H1 (cell line): Measurements from ENCODE around the gene SLC24A3. TPM values are rescaled to one million over a fixed set of nuclear protein-coding genes. Genes with fewer than 3 reads are reported as not detected.

Experiments used
- CTCF ChIA-PET: fragments of 300-600 bp; sonication (Branson Sonifier 250); formaldehyde crosslinking; loops from one replicate; lab custom pipeline; 2021; ENCODE audit not compliant: partially characterized antibody; lab: Charles Lee
- POLR2A ChIA-PET: fragments of 300-600 bp; sonication (Branson Sonifier 250); formaldehyde crosslinking; loops from one replicate; lab custom pipeline; 2021; ENCODE audit warnings: inconsistent platforms; ENCODE audit not compliant: partially characterized antibody; lab: Charles Lee
- DNase-seq, 2 experiments: peaks; one replicate each; pipeline versions ENCODE4 v3.0.0 to v3.0.0-alpha.2; 2010 to 2022; ENCODE audit warnings: low spot score in 2 of 2, low read depth in 1 of 2, mixed read lengths in 1 of 2
- FAIRE-seq: peaks from 2 replicates; lab custom pipeline; 2011; peaks lifted over from hg19 to GRCh38; lab: Jason Lieb, UNC
- H2AFZ ChIP-seq: 2 replicates; pipeline ENCODE4 v1.8.1; 2012; ENCODE audit warnings: low read length, inconsistent platforms
- H2AK5ac ChIP-seq: 2 replicates; pipeline ENCODE4 v1.6.1; 2013; ENCODE audit warnings: low read depth, low read length
- H2BK120ac ChIP-seq: replicated peaks from 2 replicates; pipeline ENCODE3; 2013; ENCODE audit warnings: low read depth, low read length, inconsistent platforms
- H2BK12ac ChIP-seq: 2 replicates; pipeline ENCODE4 v1.6.1; 2013; ENCODE audit warnings: low read depth, low read length
- H2BK15ac ChIP-seq: 2 replicates; pipeline ENCODE4 v1.6.1; 2013; ENCODE audit warnings: low read length
- H2BK20ac ChIP-seq: 2 replicates; pipeline ENCODE4 v1.6.1; 2013; ENCODE audit warnings: low read length
- H2BK5ac ChIP-seq: 2 replicates; pipeline ENCODE4 v1.6.1; 2013; ENCODE audit warnings: low read depth, low read length
- H3K14ac ChIP-seq: 2 replicates; pipeline ENCODE4 v1.6.1; 2013; ENCODE audit warnings: inconsistent platforms; ENCODE audit not compliant: insufficient read length
- H3K18ac ChIP-seq: 2 replicates; pipeline ENCODE4 v1.6.1; 2013; ENCODE audit warnings: low read length; ENCODE audit errors: extremely low read depth
- H3K23ac ChIP-seq: 2 replicates; pipeline ENCODE4 v1.6.1; 2013; ENCODE audit warnings: inconsistent platforms; ENCODE audit not compliant: insufficient read length
- H3K23me2 ChIP-seq: 2 replicates; pipeline ENCODE4 v1.6.1; 2013; ENCODE audit warnings: low read depth, low read length
- H3K27ac ChIP-seq: 2 replicates; pipeline ENCODE4 v1.6.1; 2011; ENCODE audit warnings: low read depth, low read length, inconsistent platforms
- H3K27me3 ChIP-seq, 4 experiments: replicated peaks in 1 of 4; 1 replicate in 1 of 4; 2 replicates in 3 of 4; pipeline versions ENCODE4 v1.6.1 to v1.8.1; 2011 to 2013; ENCODE audit warnings: low read length in 3 of 4, mild to moderate bottlenecking in 3 of 4, inconsistent platforms in 2 of 4, mixed read lengths in 2 of 4, moderate library complexity in 1 of 4; ENCODE audit not compliant: control insufficient read depth in 3 of 4, insufficient read depth in 3 of 4; ENCODE audit errors: extremely low read depth in 1 of 4
- H3K36me3 ChIP-seq, 4 experiments: 2 replicates each; pipeline versions ENCODE4 v1.6.1 to v1.8.1; 2011 to 2013; ENCODE audit warnings: mild to moderate bottlenecking in 4 of 4, low read length in 3 of 4, moderate library complexity in 2 of 4, control low read depth in 1 of 4, inconsistent platforms in 1 of 4; ENCODE audit not compliant: insufficient read depth in 4 of 4, control insufficient read depth in 2 of 4
- H3K4ac ChIP-seq: replicated peaks from 2 replicates; pipeline ENCODE3; 2013; ENCODE audit warnings: low read length, low read depth, mixed read lengths, inconsistent platforms; ENCODE audit not compliant: insufficient read length
- H3K4me1 ChIP-seq, 4 experiments: replicated peaks in 1 of 4; 1 replicate in 1 of 4; 2 replicates in 3 of 4; pipeline versions ENCODE4 v1.6.1 to v1.8.1; 2011 to 2013; ENCODE audit warnings: low read length in 3 of 4, inconsistent platforms in 2 of 4, mixed read lengths in 1 of 4; ENCODE audit not compliant: insufficient read depth in 4 of 4, control insufficient read depth in 3 of 4
- H3K4me2 ChIP-seq, 2 experiments: 2 replicates each; pipeline versions ENCODE4 v1.6.1 to v1.8.1; 2011 to 2013; ENCODE audit warnings: low read depth in 2 of 2, low read length in 2 of 2, control low read depth in 1 of 2, inconsistent platforms in 1 of 2, mild to moderate bottlenecking in 1 of 2; ENCODE audit not compliant: insufficient read depth in 1 of 2
- H3K4me3 ChIP-seq, 4 experiments: fragments of 200-600, 300-600 bp in 1 of 4; sonication (generic), shearing (Covaris generic), sonication (Bioruptor Twin) in 1 of 4; 2 replicates each; pipeline versions ENCODE4 v1.5.1 to v1.8.1; 2011 to 2016; ENCODE audit warnings: low read length in 4 of 4, low read depth in 3 of 4, control low read depth in 2 of 4, inconsistent platforms in 2 of 4, mild to moderate bottlenecking in 2 of 4, mixed read lengths in 1 of 4, moderate library complexity in 1 of 4; ENCODE audit not compliant: insufficient read depth in 2 of 4; ENCODE audit errors: extremely low read depth in 1 of 4
- H3K56ac ChIP-seq: replicated peaks from 2 replicates; pipeline ENCODE3; 2013; ENCODE audit warnings: low read depth, mild to moderate bottlenecking, mixed read lengths, low read length, inconsistent platforms; ENCODE audit not compliant: insufficient read length
- H3K79me1 ChIP-seq: 2 replicates; pipeline ENCODE4 v1.6.1; 2013; ENCODE audit warnings: low read depth, low read length, control low read depth
- H3K79me2 ChIP-seq, 2 experiments: 2 replicates each; pipeline versions ENCODE4 v1.6.1 to v1.8.1; 2012 to 2013; ENCODE audit warnings: low read length in 2 of 2, mild to moderate bottlenecking in 2 of 2, inconsistent platforms in 1 of 2; ENCODE audit not compliant: insufficient read depth in 2 of 2, control insufficient read depth in 1 of 2
- H3K9ac ChIP-seq, 4 experiments: replicated peaks in 1 of 4; 1 replicate in 1 of 4; 2 replicates in 3 of 4; pipeline versions ENCODE4 v1.6.1 to v1.8.1; 2011 to 2013; ENCODE audit warnings: low read depth in 3 of 4, low read length in 3 of 4, control low read depth in 2 of 4, mild to moderate bottlenecking in 2 of 4, moderate library complexity in 2 of 4, inconsistent platforms in 1 of 4; ENCODE audit errors: extremely low read depth in 1 of 4
- H3K9me3 ChIP-seq, 2 experiments: 2 replicates each; pipeline versions ENCODE4 v1.6.1 to v1.8.1; 2012 to 2013; ENCODE audit warnings: mild to moderate bottlenecking in 2 of 2, moderate library complexity in 2 of 2, control low read depth in 1 of 2, inconsistent platforms in 1 of 2, low read depth in 1 of 2, low read length in 1 of 2, mixed read lengths in 1 of 2; ENCODE audit not compliant: insufficient read depth in 2 of 2
- H4K20me1 ChIP-seq, 2 experiments: replicated peaks in 1 of 2; 2 replicates each; pipeline versions ENCODE3 to v1.8.1; 2011 to 2013; ENCODE audit warnings: inconsistent platforms in 2 of 2, low read length in 2 of 2, mild to moderate bottlenecking in 1 of 2; ENCODE audit not compliant: insufficient read depth in 2 of 2, control insufficient read depth in 1 of 2
- H4K5ac ChIP-seq: 2 replicates; pipeline ENCODE4 v1.6.1; 2013; ENCODE audit warnings: low read length, low read depth, mixed read lengths, inconsistent platforms; ENCODE audit not compliant: insufficient read length
- H4K8ac ChIP-seq: 2 replicates; pipeline ENCODE4 v1.8.0; 2013; ENCODE audit warnings: mild to moderate bottlenecking, moderate library complexity, low read length, inconsistent platforms; ENCODE audit not compliant: insufficient read depth; ENCODE audit errors: extremely low read depth
- H4K91ac ChIP-seq: replicated peaks from 2 replicates; pipeline ENCODE3; 2013; ENCODE audit warnings: low read length, mixed read lengths, inconsistent platforms; ENCODE audit not compliant: insufficient read length
- ATF2 ChIP-seq: IDR thresholded peaks from 2 replicates; pipeline ENCODE4 v1.6.1; 2012; ENCODE audit warnings: low read length, inconsistent platforms
- NANOG ChIP-seq: IDR thresholded peaks from 2 replicates; pipeline ENCODE4 v1.6.1; 2011; ENCODE audit warnings: low read length, low read depth, mild to moderate bottlenecking, inconsistent platforms; ENCODE audit not compliant: insufficient read depth, poor library complexity, severe bottlenecking
- SUZ12 ChIP-seq: fragments of 200-600 bp; sonication (generic); IDR thresholded peaks from 2 replicates; pipeline ENCODE4 v1.6.1; 2012; ENCODE audit warnings: mild to moderate bottlenecking, inconsistent platforms, low read length, moderate library complexity, mixed read lengths
- WGBS, 2 experiments: shearing (Covaris generic) in 1 of 2; methylation state at CpG; one replicate each; pipeline versions ENCODE4 v1.1.6 to v1.1.7; 2013 to 2015; ENCODE audit warnings: low lambda C conversion rate in 2 of 2, mixed read lengths in 2 of 2, inconsistent platforms in 1 of 2, low coverage in 1 of 2, missing lambda C conversion rate in 1 of 2; ENCODE audit not compliant: insufficient replicate concordance in 2 of 2, insufficient coverage in 1 of 2, insufficient read length in 1 of 2; ENCODE audit errors: extremely low coverage in 1 of 2, missing lambda C conversion rate in 1 of 2; 5-methylcytosine and 5-hydroxymethylcytosine counted together
- polyA plus RNA-seq, 7 experiments: library from polyadenylated mRNA; depleted of rRNA in 3 of 7; stranded (reverse) in 5 of 7; unstranded in 2 of 7; fragments of >200 nt in 5 of 7; fragments of 200-250 nt in 2 of 7; gene quantifications; 1 replicate in 5 of 7; 2 replicates in 1 of 7; 4 replicates in 1 of 7; pipeline versions ENCODE4 v1.2.1 to v1.2.3, GENCODE V29; 2011 to 2013; ENCODE audit warnings: missing spikeins in 2 of 7, mixed read lengths in 2 of 7
- total RNA-seq: library from RNA; stranded (reverse); fragmentation: NEBNext Ultra II Directional; extraction: Animal tissue kit (Norgen Biotek cat#: 25700); gene quantifications from 2 replicates; pipeline ENCODE4 v1.2.1, GENCODE V29; 2021

Gene SLC24A3
- total and polyA plus RNA-seq, 2 of the 8 experiments (the other 6 are each of a cell fraction or from before 2014, with no cell fraction given): 4.5 to 6.3 TPM

GRCh38 chr20:19747903-19748302 lies 535.5 kb downstream of the SLC24A3 start:
- H2BK5ac ChIP-seq: no peak overlapping the region
- H3K79me2 ChIP-seq: no peaks in the 10 kb centered on the region
- no peak overlapping the region for H2BK12ac ChIP-seq
- no peak overlapping the region for H3K23ac ChIP-seq
- H3K18ac ChIP-seq: no peak overlapping the region
- H3K4me3 ChIP-seq: no peak overlapping the region
- no peaks in the 10 kb centered on the region for H4K20me1 ChIP-seq
- H2BK120ac ChIP-seq: no peak overlapping the region
- WGBS, 2 experiments: 89% methylated on average over 4 of the region's 4 CpGs; no CpG with 5 or more reads in 1 of the 2 experiments
- no peak overlapping the region for H3K14ac ChIP-seq
- H3K9ac ChIP-seq: no peak overlapping the region
- H3K4ac ChIP-seq: no peak overlapping the region
- TF ChIP-seq SUZ12: no peak
- TF ChIP-seq NANOG: no peak
- TF ChIP-seq ATF2: no peak
- TF ChIP-seq, all 59 proteins: peak for 0
- Histone ChIP-seq H3K27me3 (no peaks in the 10 kb centered on the region), H4K8ac (no peak overlapping the region), H4K5ac (no peak overlapping the region), H3K9me3 (peaks cover 4 to 9% of the 10 kb centered on the region in 2 experiments; a peak in 2 of 4 replicates), H2AK5ac (no peak overlapping the region), H3K23me2 (no peaks in the 10 kb centered on the region), H4K91ac (no peak overlapping the region), H2BK15ac (no peak overlapping the region), H3K4me1 (peaks cover 0 to 5% (median 2%) of the 10 kb centered on the region in 4 experiments; a peak in 3 of 7 replicates), H2BK20ac (no peak overlapping the region), H3K36me3 (no peaks in the 10 kb centered on the region), H2AFZ (no peak overlapping the region), H3K79me1 (no peaks in the 10 kb centered on the region; the same call in 1 of the 2 replicates), H3K4me2 (no peak overlapping the region), H3K56ac (no peak overlapping the region), H3K27ac (no peak overlapping the region)
- ChIA-PET CTCF (interaction anchor here (0.5 kb wide), 1 partner anchor 12 kb away, joined by 4 read pairs; no protein-coding TSS in a partner anchor), POLR2A (no interaction called here)
- no peak for FAIRE-seq
- DNase-seq: no peak
